RWPE1 (cell line): Measurements from ENCODE around the gene BRD3.

Experiments
- CTCF ChIA-PET: fragments of 350-600 bp; sonication (Branson Sonifier 250); formaldehyde crosslinking; extraction: SDS; loops from one replicate; lab custom pipeline; 2021; lab: Yijun Ruan, JAX
- POLR2A ChIA-PET: fragments of 400-600 bp; formaldehyde crosslinking; extraction: SDS; loops from one replicate; lab custom pipeline; 2020; ENCODE audit warnings: antibody characterized with exemption; ENCODE audit not compliant: low non-redundant PET; lab: Yijun Ruan, JAX
- DNase-seq: peaks from one replicate; pipeline ENCODE4 v3.0.0; 2012; ENCODE audit warnings: low spot score
- H3K27ac ChIP-seq: fragments of 450-650 bp; 2 replicates; pipeline ENCODE4 v1.5.1; 2017
- TF ChIP-seq, protein P1 (sequence below): fragments of 450-650 bp; conservative IDR thresholded peaks from 2 replicates; pipeline ENCODE4 v1.5.1; 2017; ENCODE audit warnings: low read depth, mild to moderate bottlenecking

Gene BRD3

DNA sequence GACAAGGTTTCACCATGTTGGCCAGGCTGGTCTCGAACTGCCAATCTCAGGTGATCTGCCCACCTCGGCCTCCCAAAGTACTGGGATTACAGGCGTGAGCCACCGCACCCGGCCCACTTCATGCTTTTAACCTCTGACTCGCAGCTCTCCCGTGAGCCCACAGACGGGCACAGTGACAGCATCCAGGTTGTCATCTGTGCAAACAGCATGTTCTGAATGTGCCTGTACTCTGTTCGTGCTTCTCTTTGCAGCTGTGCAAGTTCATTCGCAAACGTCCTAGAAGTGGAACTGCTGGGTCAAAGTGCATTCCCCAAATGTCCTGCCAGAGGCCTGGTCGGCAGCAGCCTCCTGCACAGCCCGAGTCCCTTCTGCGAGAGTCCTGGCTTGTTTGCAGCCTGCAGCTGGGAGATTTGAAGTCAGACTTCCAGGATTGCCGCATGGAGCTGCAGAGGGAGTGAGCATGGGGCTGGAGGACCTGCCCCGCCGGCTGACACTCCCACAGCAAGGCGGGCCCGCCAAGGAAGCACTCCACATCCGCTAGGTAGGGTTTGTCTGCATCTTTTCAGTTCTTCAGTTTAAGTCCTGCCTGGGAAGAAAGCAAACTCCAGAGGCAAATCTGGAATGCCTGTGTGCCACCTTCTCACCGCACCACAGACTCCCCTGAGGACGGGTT is 39.1 kb downstream of the BRD3 start:
- ChIA-PET CTCF (interaction anchor here (1.5 kb wide), 1 partner anchor 35 kb away, joined by 3 read pairs; no protein-coding TSS in a partner anchor), POLR2A (no interaction called here)
- TF ChIP-seq, protein P1, sequence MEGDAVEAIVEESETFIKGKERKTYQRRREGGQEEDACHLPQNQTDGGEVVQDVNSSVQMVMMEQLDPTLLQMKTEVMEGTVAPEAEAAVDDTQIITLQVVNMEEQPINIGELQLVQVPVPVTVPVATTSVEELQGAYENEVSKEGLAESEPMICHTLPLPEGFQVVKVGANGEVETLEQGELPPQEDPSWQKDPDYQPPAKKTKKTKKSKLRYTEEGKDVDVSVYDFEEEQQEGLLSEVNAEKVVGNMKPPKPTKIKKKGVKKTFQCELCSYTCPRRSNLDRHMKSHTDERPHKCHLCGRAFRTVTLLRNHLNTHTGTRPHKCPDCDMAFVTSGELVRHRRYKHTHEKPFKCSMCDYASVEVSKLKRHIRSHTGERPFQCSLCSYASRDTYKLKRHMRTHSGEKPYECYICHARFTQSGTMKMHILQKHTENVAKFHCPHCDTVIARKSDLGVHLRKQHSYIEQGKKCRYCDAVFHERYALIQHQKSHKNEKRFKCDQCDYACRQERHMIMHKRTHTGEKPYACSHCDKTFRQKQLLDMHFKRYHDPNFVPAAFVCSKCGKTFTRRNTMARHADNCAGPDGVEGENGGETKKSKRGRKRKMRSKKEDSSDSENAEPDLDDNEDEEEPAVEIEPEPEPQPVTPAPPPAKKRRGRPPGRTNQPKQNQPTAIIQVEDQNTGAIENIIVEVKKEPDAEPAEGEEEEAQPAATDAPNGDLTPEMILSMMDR, result no peak
- no peak for DNase-seq
- peak overlapping the region; percentile 88 for H3K27ac ChIP-seq

DNA sequence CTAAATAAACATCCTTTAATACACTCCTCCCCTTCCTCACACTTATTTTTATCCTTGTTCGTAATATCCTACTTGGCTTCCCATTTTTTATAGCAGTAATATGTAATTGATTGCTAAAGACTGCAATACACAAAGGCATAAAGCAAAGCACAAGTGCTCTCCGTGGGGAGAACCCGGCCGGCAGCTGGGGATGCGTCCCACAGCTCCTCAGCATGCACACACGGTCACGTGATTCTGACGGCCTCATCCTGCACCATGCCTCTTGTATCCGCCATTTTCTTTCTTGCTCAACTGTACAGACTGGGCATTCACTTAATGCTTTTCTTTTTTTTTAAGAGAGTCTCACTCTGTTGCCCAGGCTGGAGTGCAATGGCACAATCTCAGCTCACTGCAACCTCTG is 39.8 kb downstream of the BRD3 start:
- H3K27ac ChIP-seq, result peak overlapping the region; percentile 88
- ChIA-PET POLR2A (no interaction called here), CTCF (interaction anchor here (0.8 kb wide), 2 partner anchors 8 to 22 kb away, joined by 3 to 4 read pairs; no protein-coding TSS in a partner anchor)
- TF ChIP-seq, protein P1, result no peak
- DNase-seq, result no peak

GRCh38 chr9:134027561-134027960 is 40.3 kb downstream of the BRD3 start:
- TF ChIP-seq, protein P1, result no peak
- DNase-seq, result no peak
- ChIA-PET CTCF (interaction anchor here (0.8 kb wide), 2 partner anchors 9 to 23 kb away, joined by 3 to 4 read pairs; no protein-coding TSS in a partner anchor), POLR2A (no interaction called here)
- H3K27ac ChIP-seq, result peak overlapping the region; percentile 88

GRCh38 chr9:134026981-134027380 is 40.8 kb downstream of the BRD3 start:
- ChIA-PET POLR2A (no interaction called here), CTCF (interaction anchor here (0.6 to 0.8 kb wide), 3 partner anchors 9 to 23 kb away, joined by 3 to 4 read pairs (median 3); no protein-coding TSS in a partner anchor)
- TF ChIP-seq, protein P1, result no peak

GRCh38 chr9:134026581-134026980 is 41.2 kb downstream of the BRD3 start:
- H3K27ac ChIP-seq, result peak overlapping the region; percentile 88
- ChIA-PET CTCF (interaction anchor here (0.6 to 1.2 kb wide), 4 partner anchors 8 to 38 kb away, joined by 3 to 4 read pairs (median 4); no protein-coding TSS in a partner anchor), POLR2A (no interaction called here)
- DNase-seq, result no peak
- TF ChIP-seq, protein P1, result no peak

More at GRCh38 chr9:134026981-134027380, 40.8 kb downstream of the BRD3 start:
- peak overlapping the region; percentile 88 for H3K27ac ChIP-seq
- DNase-seq, result no peak

- POLR2A ChIA-PET, result interaction anchor here (0.6 to 0.7 kb wide), 2 partner anchors 151 to 368 kb away, joined by 3 to 5 read pairs; no protein-coding TSS in a partner anchor
- H3K27ac ChIP-seq, result peak overlapping the region; percentile 88
Measured at GRCh38 chr9:134025606-134026541, 42.0 kb downstream of the BRD3 start.

More at GRCh38 chr9:134025606-134026541, 42.0 kb downstream of the BRD3 start:
- peak; percentile 51 for DNase-seq
- CTCF ChIA-PET, result interaction anchor here (0.6 to 1.2 kb wide), 7 partner anchors 9 to 1031 kb away, joined by 3 to 6 read pairs (median 3); no protein-coding TSS in a partner anchor
- TF ChIP-seq, protein P1, result peak; percentile 70
